WERI-Rb-1 (cell line): Measurements from ENCODE around the gene TRABD2B.

ENCODE experiments used
- DNase-seq: peaks from one replicate; pipeline ENCODE4 v3.0.0-alpha.2; 2020
- H3K27ac ChIP-seq: fragments of 250-450 bp; sonication (Bioruptor Pico); 2 replicates; pipeline ENCODE4 v1.5.1; 2020; ENCODE audit warnings: mild to moderate bottlenecking, moderate library complexity
- H3K27me3 ChIP-seq: fragments of 250-450 bp; sonication (Bioruptor Pico); 2 replicates; pipeline ENCODE4 v1.5.1; 2021; ENCODE audit warnings: mild to moderate bottlenecking, low read depth, moderate library complexity; ENCODE audit not compliant: insufficient read depth, severe bottlenecking
- H3K36me3 ChIP-seq: fragments of 250-450 bp; sonication (Bioruptor Pico); 2 replicates; pipeline ENCODE4 v1.5.1; 2020; ENCODE audit warnings: mild to moderate bottlenecking, moderate library complexity
- H3K4me3 ChIP-seq: 2 replicates; pipeline ENCODE4 v1.5.1; 2011; ENCODE audit warnings: low read depth, mild to moderate bottlenecking, control low read depth, low read length
- H3K9me3 ChIP-seq: fragments of 250-450 bp; sonication (Bioruptor Pico); 2 replicates; pipeline ENCODE4 v1.5.1; 2021; ENCODE audit warnings: mild to moderate bottlenecking, moderate library complexity; ENCODE audit not compliant: severe bottlenecking
- CTCF ChIP-seq: IDR thresholded peaks from 2 replicates; pipeline ENCODE4 v1.5.1; 2011; ENCODE audit warnings: low read depth, mild to moderate bottlenecking, control low read depth, inconsistent platforms, low read length

TRABD2B gene

GRCh38 chr1:47968556-47968888, 28.7 kb downstream of the TRABD2B start:
- H3K27me3 ChIP-seq = no peaks in the 10 kb centered on the region
- no peak for DNase-seq
- no peaks in the 10 kb centered on the region for H3K9me3 ChIP-seq
- no peaks in the 10 kb centered on the region for H3K36me3 ChIP-seq
- H3K4me3 ChIP-seq = no peak overlapping the region
- no peak overlapping the region for H3K27ac ChIP-seq
- TF ChIP-seq CTCF = no peak

GRCh38 chr1:47967864-47968555, 29.2 kb downstream of the TRABD2B start:
- Histone ChIP-seq H3K4me3 (no peak overlapping the region), H3K36me3 (no peaks in the 10 kb centered on the region), H3K9me3 (no peaks in the 10 kb centered on the region), H3K27ac (no peak overlapping the region), H3K27me3 (no peaks in the 10 kb centered on the region)
- TF ChIP-seq CTCF = no peak
- DNase-seq = no peak

- H3K9me3 ChIP-seq = peaks cover 4% of the 10 kb centered on the region
- TF ChIP-seq CTCF = no peak
- no peaks in the 10 kb centered on the region for H3K27me3 ChIP-seq
- no peak for DNase-seq
- no peak overlapping the region for H3K27ac ChIP-seq
- H3K4me3 ChIP-seq = no peak overlapping the region
- H3K36me3 ChIP-seq = no peaks in the 10 kb centered on the region
Measured at GRCh38 chr1:47965816-47966215, 31.4 kb downstream of the TRABD2B start.

GRCh38 chr1:47964636-47965035, 32.5 kb downstream of the TRABD2B start:
- Histone ChIP-seq H3K27me3 (no peaks in the 10 kb centered on the region), H3K27ac (no peak overlapping the region), H3K9me3 (peaks cover 4% of the 10 kb centered on the region), H3K4me3 (no peak overlapping the region), H3K36me3 (no peaks in the 10 kb centered on the region)
- TF ChIP-seq CTCF = no peak
- DNase-seq = no peak

GRCh38 chr1:47963568-47964358, 33.4 kb downstream of the TRABD2B start:
- no peak for TF ChIP-seq CTCF
- no peaks in the 10 kb centered on the region for H3K27me3 ChIP-seq
- no peaks in the 10 kb centered on the region for H3K36me3 ChIP-seq
- H3K27ac ChIP-seq = no peak overlapping the region
- H3K9me3 ChIP-seq = peaks cover 4% of the 10 kb centered on the region
- H3K4me3 ChIP-seq = no peak overlapping the region
- DNase-seq = no peak
